GM18907 (cell line): Measurements from ENCODE around the gene TRO.

Experiments
- ATAC-seq: cut with Tn5 transposase; IDR thresholded peaks from one replicate; pipeline ENCODE4 v1.9.1; 2021; ENCODE audit warnings: mild to moderate bottlenecking, moderate library complexity; ENCODE audit not compliant: unreplicated experiment

The TRO gene

GRCh38 chrX:54920610-54921426, at the start of gene TRO:
TSS of gene TRO (plus strand) at chrX:54920824. CDS start at chrX:54922247, 1,423 bp downstream.
- no peak for ATAC-seq

DNA sequence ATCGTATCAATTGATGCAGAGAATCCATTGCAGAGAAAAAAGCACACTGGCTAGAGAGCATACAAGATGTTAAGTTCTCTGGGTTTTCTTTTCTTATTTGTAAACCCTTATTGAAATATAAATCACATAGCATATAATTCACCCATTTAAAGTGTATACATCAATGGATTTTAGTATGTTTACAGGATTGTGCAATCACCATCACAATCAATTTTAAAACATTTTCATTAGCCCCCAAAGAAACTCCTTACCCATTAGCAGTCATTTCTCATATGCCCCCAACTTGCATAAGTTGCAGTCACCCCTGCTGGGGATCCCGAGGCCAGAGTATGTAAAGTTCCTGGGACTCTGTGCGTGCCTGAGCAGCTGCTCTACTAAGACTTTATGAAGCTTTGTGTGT, 34.9 kb upstream of the TRO start:
- no peak for ATAC-seq

DNA sequence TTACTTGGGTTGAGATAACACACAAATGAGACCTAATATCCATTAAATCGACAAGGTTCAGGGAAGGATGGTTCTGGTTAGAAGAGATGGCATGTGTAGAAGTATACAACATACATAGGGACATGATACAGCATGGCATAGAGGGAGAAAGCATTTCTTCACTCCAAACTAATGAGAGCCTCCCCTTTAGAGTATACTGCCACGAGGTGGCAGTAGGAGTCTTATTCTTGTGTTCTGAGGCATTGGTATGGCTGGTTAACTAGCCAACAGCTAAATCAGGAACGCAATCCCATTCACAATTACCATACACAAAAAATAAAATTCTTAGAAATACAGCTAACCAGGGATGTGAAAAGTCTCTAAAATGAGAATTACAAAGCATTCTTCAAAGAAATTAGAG, 29.1 kb upstream of the TRO start:
- peak; percentile 57 for ATAC-seq

DNA sequence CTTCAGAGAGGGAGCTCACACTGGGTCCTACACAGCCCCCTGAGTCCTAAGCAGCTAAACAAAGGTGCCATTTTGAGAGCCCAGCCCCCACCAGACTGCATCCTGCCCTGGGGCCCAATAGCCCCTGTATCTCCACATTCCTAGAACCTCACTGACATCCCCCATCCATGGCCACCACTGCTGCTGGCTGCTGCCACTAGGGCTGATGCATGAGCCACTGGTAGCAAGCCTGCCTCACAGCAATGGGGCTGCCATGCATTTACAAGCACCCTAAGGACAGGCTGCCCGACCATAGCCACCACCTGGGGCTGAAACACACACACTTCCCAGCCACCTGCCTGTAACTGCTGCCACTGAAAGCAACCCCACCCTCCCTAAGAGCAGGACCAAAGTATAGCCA, 26.5 kb upstream of the TRO start:
- ATAC-seq, result no peak

DNA sequence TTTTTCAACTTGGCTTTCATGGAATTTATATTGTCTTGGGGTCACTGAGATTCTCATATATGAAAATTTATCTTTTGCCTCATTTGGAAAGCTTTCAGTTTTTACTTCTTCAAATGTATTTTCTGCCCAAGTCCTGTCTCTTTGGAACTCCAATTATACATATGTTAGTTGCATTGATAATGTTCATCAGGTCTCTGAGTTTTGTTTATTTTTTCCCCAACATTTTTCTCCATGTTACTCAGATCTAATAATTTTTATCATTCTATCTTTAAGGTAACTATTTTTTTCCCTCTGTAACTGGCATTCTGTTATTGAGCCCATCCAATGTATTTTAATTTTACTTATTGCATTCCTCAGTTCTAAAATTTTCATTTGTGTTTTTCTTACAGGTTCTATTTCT, 10.7 kb upstream of the TRO start:
- no peak for ATAC-seq

DNA sequence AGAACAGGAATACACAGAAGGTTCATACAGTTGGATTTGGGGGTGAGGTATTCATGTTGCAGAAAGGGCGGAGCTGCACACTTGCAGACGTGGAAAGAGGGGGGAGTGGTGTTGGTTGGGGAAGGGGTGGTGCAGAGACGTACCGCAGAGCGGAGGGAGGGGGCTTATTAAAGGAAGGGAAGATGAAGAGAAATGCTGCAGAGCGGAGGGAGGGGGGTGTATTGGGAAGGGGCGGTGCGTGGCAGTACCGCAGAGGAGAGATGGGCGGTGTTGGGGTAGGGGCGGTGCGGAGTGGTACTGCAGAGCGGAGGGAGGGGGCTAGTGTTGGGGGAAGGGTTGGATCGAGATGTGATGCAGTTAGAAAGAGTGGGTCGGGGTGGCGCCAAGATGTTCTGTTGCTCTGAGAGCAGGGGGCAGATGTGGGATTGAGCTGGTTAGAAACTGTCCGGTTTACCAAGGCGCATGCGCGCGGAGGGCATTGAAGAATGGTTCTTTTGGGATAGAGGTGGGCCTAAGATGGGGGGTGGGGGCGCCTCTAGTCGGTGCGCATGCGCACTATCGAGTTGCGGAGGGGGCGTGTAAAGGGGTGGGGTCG, 900 bp downstream of the TRO start:
- peak; percentile 72 for ATAC-seq

DNA sequence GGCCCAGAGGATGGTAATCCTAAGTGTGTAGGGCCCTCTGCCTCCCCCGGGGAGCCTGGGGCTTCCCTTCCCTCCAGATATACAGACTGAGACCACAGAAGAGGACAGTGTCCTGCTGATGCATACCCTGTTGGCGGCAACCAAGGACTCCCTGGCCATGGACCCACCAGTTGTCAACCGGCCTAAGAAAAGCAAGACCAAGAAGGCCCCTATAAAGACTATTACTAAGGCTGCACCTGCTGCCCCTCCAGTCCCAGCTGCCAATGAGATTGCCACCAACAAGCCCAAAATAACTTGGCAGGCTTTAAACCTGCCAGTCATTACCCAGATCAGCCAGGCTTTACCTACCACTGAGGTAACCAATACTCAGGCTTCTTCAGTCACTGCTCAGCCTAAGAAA, 1.9 kb downstream of the TRO start:
- no peak for ATAC-seq

DNA sequence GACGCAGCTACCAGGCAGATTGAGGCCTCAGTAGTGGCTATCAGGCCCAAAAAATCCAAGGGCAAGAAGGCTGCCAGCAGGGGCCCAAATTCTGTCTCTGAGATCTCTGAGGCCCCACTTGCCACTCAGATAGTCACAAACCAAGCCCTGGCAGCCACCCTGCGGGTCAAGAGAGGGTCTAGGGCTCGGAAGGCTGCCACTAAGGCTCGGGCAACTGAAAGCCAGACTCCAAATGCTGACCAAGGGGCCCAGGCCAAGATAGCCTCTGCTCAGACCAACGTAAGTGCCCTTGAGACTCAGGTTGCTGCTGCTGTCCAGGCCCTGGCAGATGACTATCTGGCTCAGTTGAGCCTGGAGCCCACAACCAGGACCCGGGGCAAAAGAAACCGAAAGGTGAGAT, 2.8 kb downstream of the TRO start:
- ATAC-seq, result no peak

- no peak for ATAC-seq
Measured at GRCh38 chrX:54926978-54927377, 6.4 kb downstream of the TRO start.

DNA sequence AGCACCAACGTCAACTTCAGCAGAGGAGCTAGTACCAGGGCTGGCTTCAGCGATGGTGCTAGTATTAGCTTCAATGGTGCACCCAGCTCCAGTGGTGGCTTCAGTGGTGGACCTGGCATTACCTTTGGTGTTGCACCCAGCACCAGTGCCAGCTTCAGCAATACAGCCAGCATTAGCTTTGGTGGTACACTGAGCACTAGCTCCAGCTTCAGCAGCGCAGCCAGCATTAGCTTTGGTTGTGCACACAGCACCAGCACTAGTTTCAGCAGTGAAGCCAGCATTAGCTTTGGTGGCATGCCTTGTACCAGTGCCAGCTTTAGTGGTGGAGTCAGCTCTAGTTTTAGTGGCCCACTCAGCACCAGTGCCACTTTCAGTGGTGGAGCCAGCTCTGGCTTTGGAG, 8.3 kb downstream of the TRO start:
- no peak for ATAC-seq

GRCh38 chrX:54930291-54931049, 9.8 kb downstream of the TRO start:
- ATAC-seq, result no peak

GRCh38 chrX:54931107-54931506, 10.5 kb downstream of the TRO start:
- ATAC-seq, result no peak

GRCh38 chrX:54933150-54933826, 12.7 kb downstream of the TRO start:
- ATAC-seq, result no peak

- no peak for ATAC-seq
Measured at GRCh38 chrX:54934058-54934457, 13.4 kb downstream of the TRO start.

DNA sequence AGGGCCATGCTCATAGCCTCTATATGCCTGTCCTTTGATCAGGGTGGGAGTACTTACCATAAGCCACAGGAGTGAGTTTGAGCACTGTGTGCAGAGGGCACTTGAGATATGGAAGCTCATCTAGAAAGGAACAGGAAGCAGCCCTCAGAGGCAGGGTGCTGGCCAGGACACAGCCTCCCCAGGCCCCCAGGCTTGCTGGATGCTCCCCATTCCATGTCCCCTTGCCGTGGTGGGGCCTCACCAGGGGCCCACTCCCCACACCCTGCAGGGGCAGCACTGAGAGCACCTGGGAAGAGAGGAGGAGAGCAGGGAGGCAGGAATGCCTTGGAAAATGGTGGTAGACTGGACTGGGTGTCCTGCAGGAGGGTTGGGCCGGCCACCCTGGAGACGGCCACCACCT, 14.3 kb downstream of the TRO start:
- no peak for ATAC-seq

GRCh38 chrX:54935306-54935705, 14.7 kb downstream of the TRO start:
- no peak for ATAC-seq

- ATAC-seq, result no peak
Measured at GRCh38 chrX:54937416-54937815, 16.8 kb downstream of the TRO start.

DNA sequence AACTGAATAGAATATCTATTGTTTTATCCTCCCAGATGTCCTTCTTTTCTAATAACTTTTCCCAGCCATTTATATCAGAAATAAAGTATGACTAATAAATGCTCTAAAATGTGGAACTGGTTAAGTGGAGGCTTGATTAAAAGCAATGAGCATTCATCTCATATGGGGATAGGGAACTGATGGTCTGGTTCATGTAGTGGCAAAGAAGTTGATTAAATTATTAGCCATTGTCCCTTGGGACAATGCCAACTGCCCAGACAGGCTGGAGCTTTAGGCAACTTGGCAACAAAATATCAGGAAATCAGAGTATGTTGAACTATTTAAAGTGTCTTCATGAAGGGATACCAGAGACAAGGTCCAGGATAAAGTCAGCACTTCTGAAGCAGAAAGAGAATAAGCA, 24.2 kb downstream of the TRO start:
- ATAC-seq, result no peak

- ATAC-seq, result no peak
Measured at GRCh38 chrX:54945224-54945623, 24.6 kb downstream of the TRO start.

DNA sequence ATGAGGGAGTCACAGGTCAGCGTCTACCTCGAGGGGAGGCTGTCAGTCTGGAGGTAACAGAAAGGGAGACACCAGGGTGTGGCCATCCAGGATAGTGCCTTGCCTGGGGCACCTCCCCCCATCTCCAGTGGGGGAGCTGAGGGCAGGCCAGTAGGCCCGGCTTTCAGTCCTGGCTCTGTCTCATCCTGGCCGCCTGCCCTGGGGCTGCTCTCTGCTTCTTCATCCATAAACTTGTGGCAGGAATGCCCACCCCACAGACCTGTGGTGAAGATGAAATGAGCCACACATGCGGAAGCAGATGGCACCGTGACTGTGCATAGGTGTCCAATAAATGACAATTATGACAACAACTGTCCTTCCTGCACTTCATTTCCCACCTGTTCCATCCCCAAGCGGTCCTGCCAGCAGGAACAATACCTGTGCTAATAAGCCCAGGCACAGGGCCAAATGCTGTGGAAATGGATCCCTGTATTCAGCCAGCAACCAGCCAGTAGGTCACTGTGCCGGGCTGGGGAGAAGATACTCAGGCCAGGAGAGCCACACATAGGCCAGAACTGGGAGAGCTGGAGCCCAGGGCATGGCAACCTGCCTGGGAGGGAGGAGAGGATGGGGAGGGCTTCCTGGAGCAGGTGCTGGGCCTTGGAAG, 30.2 kb downstream of the TRO start:
- ATAC-seq, result no peak

- no peak for ATAC-seq
Measured at GRCh38 chrX:54961750-54962149, 41.1 kb downstream of the TRO start.
